OCI-LY3 (cell line): ENCODE measurements around the gene COL16A1.
A peak's percentile ranks its signal among the peaks of the same experiment; 100 is the strongest.

Source experiments
- H2AFZ ChIP-seq: fragments of 200-600, 300-600 bp; shearing (Covaris generic); 2 replicates; pipeline ENCODE4 v1.6.0; 2014; ENCODE audit warnings: antibody characterized with exemption, low read depth, low read length
- H3K27ac ChIP-seq: fragments of 200-600, 300-600 bp; sonication (generic); 2 replicates; pipeline ENCODE4 v1.5.1; 2014; ENCODE audit warnings: mild to moderate bottlenecking, low read length, moderate library complexity, mixed read lengths
- H3K27me3 ChIP-seq: fragments of 200-600, 300-600 bp; sonication (generic); 2 replicates; pipeline ENCODE4 v1.6.1; 2014; ENCODE audit warnings: low read depth, low read length, mixed read lengths
- H3K36me3 ChIP-seq: fragments of 200-600, 300-600 bp; sonication (generic); replicated peaks from 2 replicates; pipeline ENCODE3; 2014; ENCODE audit warnings: low read depth, low read length, mixed read lengths
- H3K4me1 ChIP-seq: fragments of 300-600, 200-600 bp; sonication (generic); 2 replicates; pipeline ENCODE4 v1.6.1; 2014; ENCODE audit warnings: low read length, mixed read lengths
- H3K4me2 ChIP-seq: fragments of 200-600, 300-600 bp; sonication (generic); 2 replicates; pipeline ENCODE4 v1.6.1; 2014; ENCODE audit warnings: low read length, mixed read lengths
- H3K4me3 ChIP-seq: fragments of 300-600, 200-600 bp; sonication (generic); 2 replicates; pipeline ENCODE4 v1.5.1; 2014; ENCODE audit warnings: antibody characterized with exemption, mild to moderate bottlenecking, low read length, moderate library complexity
- H3K79me2 ChIP-seq: fragments of 300-600, 200-600 bp; shearing (Covaris generic); 2 replicates; pipeline ENCODE4 v1.6.1; 2014; ENCODE audit warnings: mild to moderate bottlenecking, low read length, mixed read lengths
- H3K9ac ChIP-seq: fragments of 300-600, 200-600 bp; shearing (Covaris generic); 2 replicates; pipeline ENCODE4 v1.6.0; 2014; ENCODE audit warnings: mild to moderate bottlenecking, low read length, moderate library complexity
- H3K9me3 ChIP-seq: fragments of 200-600, 300-600 bp; shearing (Covaris generic); 2 replicates; pipeline ENCODE4 v1.6.1; 2014; ENCODE audit warnings: low read length, mixed read lengths; ENCODE audit not compliant: insufficient read depth
- H4K20me1 ChIP-seq: fragments of 200-600, 300-600 bp; sonication (generic); 2 replicates; pipeline ENCODE4 v1.6.1; 2016; ENCODE audit warnings: low read length, mixed read lengths; ENCODE audit not compliant: insufficient read depth
- EZH2phosphoT487 ChIP-seq: fragments of 200-600 bp; shearing (Covaris generic); IDR thresholded peaks from 2 replicates; pipeline ENCODE4 v1.6.1; 2018; ENCODE audit warnings: antibody characterized with exemption, mixed run types, low read depth
- TF ChIP-seq, protein P1 (sequence below): fragments of 200-600, 300-600 bp; sonication (generic); IDR thresholded peaks from 2 replicates; pipeline ENCODE4 v1.5.1; 2014; ENCODE audit warnings: antibody characterized with exemption, low read length, low read depth

COL16A1 gene

DNA sequence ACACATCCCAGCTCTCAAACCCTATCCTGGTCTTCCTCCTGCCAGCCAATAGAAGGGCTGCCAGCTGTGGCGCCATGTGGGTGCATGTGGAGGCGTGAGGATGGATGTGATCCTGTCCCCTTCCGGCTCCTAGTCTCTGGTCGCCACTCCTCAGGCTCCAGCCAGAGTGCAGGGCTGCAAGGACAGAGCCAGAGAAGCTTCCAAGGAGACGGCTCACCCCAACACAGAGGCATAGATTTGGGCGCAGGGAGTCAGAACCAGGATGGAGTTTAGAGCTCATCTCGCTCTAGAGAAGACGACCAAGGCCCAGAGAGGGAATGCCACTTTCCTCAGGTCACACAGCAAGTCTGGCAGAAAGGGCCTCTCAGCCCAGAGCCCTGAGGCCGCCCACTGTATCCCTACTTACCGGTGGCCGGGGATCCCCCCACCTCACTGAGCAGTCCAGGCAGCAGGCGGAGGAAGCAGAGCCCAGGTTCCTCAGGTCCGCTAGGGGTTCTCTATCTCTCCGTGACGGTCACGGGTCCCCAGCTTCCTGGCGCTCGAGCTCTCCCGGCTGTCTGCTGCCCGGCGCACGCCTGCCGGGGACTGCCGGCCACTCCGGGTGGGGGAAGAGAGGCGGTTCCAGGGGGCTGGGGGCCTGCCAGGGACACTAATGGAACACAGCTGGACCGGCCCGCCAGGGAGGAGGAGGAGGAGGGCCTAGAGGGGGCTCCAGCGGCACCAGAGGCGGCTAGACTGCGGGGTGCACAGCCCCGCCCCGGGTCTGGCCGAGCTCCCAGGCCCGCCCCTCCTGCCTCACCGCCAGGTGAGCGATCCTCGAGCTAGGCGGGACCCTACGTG, at the start of gene COL16A1:
Gene COL16A1, minus strand, starts transcription at position 587 of the 840 bp plus-strand sequence. CDS start 1,824 bp downstream, outside the sequence.
- TF ChIP-seq EZH2phosphoT487: no peak
- TF ChIP-seq, protein P1, sequence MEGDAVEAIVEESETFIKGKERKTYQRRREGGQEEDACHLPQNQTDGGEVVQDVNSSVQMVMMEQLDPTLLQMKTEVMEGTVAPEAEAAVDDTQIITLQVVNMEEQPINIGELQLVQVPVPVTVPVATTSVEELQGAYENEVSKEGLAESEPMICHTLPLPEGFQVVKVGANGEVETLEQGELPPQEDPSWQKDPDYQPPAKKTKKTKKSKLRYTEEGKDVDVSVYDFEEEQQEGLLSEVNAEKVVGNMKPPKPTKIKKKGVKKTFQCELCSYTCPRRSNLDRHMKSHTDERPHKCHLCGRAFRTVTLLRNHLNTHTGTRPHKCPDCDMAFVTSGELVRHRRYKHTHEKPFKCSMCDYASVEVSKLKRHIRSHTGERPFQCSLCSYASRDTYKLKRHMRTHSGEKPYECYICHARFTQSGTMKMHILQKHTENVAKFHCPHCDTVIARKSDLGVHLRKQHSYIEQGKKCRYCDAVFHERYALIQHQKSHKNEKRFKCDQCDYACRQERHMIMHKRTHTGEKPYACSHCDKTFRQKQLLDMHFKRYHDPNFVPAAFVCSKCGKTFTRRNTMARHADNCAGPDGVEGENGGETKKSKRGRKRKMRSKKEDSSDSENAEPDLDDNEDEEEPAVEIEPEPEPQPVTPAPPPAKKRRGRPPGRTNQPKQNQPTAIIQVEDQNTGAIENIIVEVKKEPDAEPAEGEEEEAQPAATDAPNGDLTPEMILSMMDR: no peak
- Histone ChIP-seq H4K20me1 (no peaks in the 10 kb centered on the region), H3K27ac (peak within 1 kb of the TSS; percentile 62), H3K79me2 (no peaks in the 10 kb centered on the region), H3K27me3 (no peaks in the 10 kb centered on the region), H3K4me1 (peaks cover 49% of the 10 kb centered on the region), H3K9ac (peak within 1 kb of the TSS; percentile 79), H3K4me2 (peak within 1 kb of the TSS; percentile 93), H3K4me3 (peak within 1 kb of the TSS; percentile 65), H2AFZ (peak within 1 kb of the TSS; percentile 72), H3K36me3 (no peaks in the 10 kb centered on the region), H3K9me3 (no peaks in the 10 kb centered on the region)

DNA sequence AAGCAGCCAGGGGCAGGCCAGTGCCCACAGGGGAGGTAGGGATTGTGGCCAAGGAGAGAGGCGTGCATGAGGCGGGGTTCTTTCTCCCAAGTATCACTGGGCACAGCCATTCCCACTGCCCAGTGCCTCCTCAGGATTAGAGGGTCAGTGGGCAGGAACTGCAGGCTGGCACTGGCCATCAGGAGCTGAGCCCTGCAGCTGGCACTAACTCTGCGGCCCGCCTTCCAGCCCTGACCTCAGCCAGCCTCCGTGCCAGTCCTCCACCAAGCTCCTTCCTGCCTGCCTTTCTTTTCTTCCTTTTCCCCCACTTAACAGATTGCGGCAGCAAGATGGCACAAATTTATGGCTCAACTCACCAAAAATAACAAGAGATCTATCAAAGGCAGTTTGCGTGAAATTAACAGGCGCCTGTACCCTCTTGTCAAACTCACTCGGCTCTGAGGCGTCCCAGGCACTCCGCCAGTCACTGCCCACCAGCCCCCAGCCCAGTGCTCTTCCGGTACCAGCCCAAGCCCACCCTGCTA, 49.2 kb upstream of the COL16A1 start:
- Histone ChIP-seq H3K4me1 (no peaks in the 10 kb centered on the region), H3K9ac (no peak overlapping the region), H4K20me1 (no peaks in the 10 kb centered on the region), H3K4me2 (no peak overlapping the region), H3K27ac (no peak overlapping the region), H3K79me2 (no peaks in the 10 kb centered on the region), H3K36me3 (no peaks in the 10 kb centered on the region), H3K27me3 (no peaks in the 10 kb centered on the region), H3K9me3 (no peaks in the 10 kb centered on the region), H3K4me3 (no peak overlapping the region), H2AFZ (no peak overlapping the region)
- TF ChIP-seq EZH2phosphoT487: no peak
- TF ChIP-seq, protein P1: no peak

DNA sequence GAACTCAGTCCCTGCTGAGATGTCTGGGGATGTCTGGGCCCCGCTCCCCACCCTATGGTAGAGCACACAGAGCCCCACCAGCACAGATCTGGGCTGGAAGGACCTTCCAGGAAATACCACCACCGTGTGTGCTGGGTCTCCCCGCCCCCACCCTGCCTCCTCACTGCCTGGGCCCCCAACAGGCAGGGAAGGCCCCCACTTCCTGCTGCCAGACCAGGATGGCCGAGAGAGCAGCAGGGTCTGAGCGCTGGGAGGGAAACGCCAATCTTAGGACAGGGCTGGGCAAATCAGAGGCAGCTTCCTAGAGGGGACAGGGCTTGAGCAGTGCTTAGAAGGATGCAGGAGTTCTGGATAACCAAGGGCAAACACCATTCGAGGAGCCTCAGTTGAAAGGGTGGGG, 48.4 kb upstream of the COL16A1 start:
- Histone ChIP-seq H3K9ac (no peak overlapping the region), H3K79me2 (no peaks in the 10 kb centered on the region), H3K36me3 (no peaks in the 10 kb centered on the region), H3K4me1 (no peaks in the 10 kb centered on the region), H3K9me3 (no peaks in the 10 kb centered on the region), H4K20me1 (no peaks in the 10 kb centered on the region), H3K27ac (no peak overlapping the region), H2AFZ (no peak overlapping the region), H3K4me2 (no peak overlapping the region), H3K27me3 (no peaks in the 10 kb centered on the region), H3K4me3 (no peak overlapping the region)
- TF ChIP-seq, protein P1: no peak
- TF ChIP-seq EZH2phosphoT487: no peak

DNA sequence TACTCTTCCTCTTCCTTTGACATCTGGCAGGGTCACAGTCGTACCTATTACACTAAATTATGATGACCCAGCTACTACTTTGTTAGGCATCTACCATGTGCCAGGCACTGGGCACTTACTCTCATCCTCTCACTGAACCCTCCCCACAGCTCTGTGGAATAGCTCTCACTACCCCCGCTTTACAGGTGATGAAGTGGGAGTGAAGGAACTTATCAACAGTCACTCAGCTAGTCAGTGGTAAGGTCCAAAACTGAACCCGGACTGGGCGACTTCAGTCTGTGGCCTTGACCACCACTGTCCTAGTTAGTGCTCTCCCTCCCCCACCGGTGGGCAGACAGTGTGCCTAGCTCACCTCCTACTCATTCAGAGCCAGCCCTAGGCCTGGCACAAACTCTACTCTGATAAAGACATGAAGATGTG, 48.0 kb upstream of the COL16A1 start:
- H3K4me2 ChIP-seq: no peak overlapping the region
- no peaks in the 10 kb centered on the region for H3K9me3 ChIP-seq
- no peaks in the 10 kb centered on the region for H3K36me3 ChIP-seq
- H2AFZ ChIP-seq: no peak overlapping the region
- H3K79me2 ChIP-seq: no peaks in the 10 kb centered on the region
- H4K20me1 ChIP-seq: no peaks in the 10 kb centered on the region
- H3K4me3 ChIP-seq: no peak overlapping the region
- no peaks in the 10 kb centered on the region for H3K4me1 ChIP-seq
- no peak overlapping the region for H3K9ac ChIP-seq
- H3K27ac ChIP-seq: no peak overlapping the region
- TF ChIP-seq, protein P1: no peak
- no peak for TF ChIP-seq EZH2phosphoT487
- H3K27me3 ChIP-seq: no peaks in the 10 kb centered on the region
